ENCODE results near the gene GABBR2. TPM values are rescaled to one million over a fixed set of nuclear protein-coding genes. Genes with fewer than 3 reads are reported as not detected.

The GABBR2 gene
- total RNA-seq, 1 experiment from 2014 or later, result not detected

DNA sequence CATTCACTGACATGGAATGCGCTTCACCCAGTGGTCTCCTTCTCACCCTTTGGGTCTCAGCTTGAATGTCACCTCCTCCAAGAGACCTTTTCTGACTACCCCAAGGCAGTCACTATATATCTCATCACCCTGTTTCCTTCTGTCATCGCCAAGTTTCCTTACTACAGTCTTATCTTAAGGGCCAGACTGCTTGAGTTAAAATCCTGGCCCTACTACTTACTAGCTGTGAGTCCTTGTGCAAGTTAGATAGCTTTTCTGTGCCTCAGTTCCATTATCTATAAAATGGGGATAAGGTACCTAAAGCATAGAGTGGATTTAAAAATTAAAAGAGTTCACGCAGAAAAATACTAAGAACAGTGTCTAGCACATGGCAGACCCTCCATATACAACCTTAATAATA, 132.4 kb downstream of the GABBR2 start:
- no peaks in the 10 kb centered on the region for H3K36me3 Mint-ChIP-seq (ENCODE audit: insufficient read depth, unreplicated experiment)
- peaks cover 65% of the 10 kb centered on the region for H3K27me3 Mint-ChIP-seq (ENCODE audit: insufficient read depth, unreplicated experiment)
- no peak for DNase-seq (ENCODE audit: unreplicated experiment)
- H3K4me3 Mint-ChIP-seq (ENCODE audit: unreplicated experiment), result no peak overlapping the region
- no peaks in the 10 kb centered on the region for H3K9me3 Mint-ChIP-seq (ENCODE audit: unreplicated experiment)
- ChIA-PET POLR2A (interaction anchor here (0.6 kb wide), 1 partner anchor 441 kb away, joined by 3 read pairs; no protein-coding TSS in a partner anchor), CTCF (no interaction called here)
- TF ChIP-seq CTCF (IDR thresholded peaks at IDR 0.05; ENCODE audit: unreplicated experiment), result no peak
- H3K27ac Mint-ChIP-seq (ENCODE audit: low read depth, unreplicated experiment), result no peak overlapping the region
- BruUV-seq (replicated peaks), result no TSS peak
- intact Hi-C loops (cut with micrococcal nuclease), result no loop called here
- peaks cover 18% of the 10 kb centered on the region for H3K4me1 Mint-ChIP-seq (ENCODE audit: insufficient read depth, unreplicated experiment)

GRCh38 chr9:98575379-98576346, 133.1 kb downstream of the GABBR2 start:
- peak; percentile 87 for DNase-seq (ENCODE audit: unreplicated experiment)
- intact Hi-C loops (cut with micrococcal nuclease), result no loop called here
- Mint-ChIP-seq H3K4me1 (ENCODE audit: insufficient read depth, unreplicated experiment) (peaks cover 18% of the 10 kb centered on the region), H3K27me3 (ENCODE audit: insufficient read depth, unreplicated experiment) (peaks cover 58% of the 10 kb centered on the region), H3K4me3 (ENCODE audit: unreplicated experiment) (no peak overlapping the region), H3K36me3 (ENCODE audit: insufficient read depth, unreplicated experiment) (no peaks in the 10 kb centered on the region), H3K9me3 (ENCODE audit: unreplicated experiment) (no peaks in the 10 kb centered on the region), H3K27ac (ENCODE audit: low read depth, unreplicated experiment) (no peak overlapping the region)
- TF ChIP-seq CTCF (IDR thresholded peaks at IDR 0.05; ENCODE audit: unreplicated experiment), result no peak
- ChIA-PET POLR2A (interaction anchor here (0.6 kb wide), 1 partner anchor 440 kb away, joined by 3 read pairs; no protein-coding TSS in a partner anchor), CTCF (interaction anchor here (2.0 kb wide), 1 partner anchor 17 kb away, joined by 4 read pairs; no protein-coding TSS in a partner anchor)
- no TSS peak for BruUV-seq (replicated peaks)

DNA sequence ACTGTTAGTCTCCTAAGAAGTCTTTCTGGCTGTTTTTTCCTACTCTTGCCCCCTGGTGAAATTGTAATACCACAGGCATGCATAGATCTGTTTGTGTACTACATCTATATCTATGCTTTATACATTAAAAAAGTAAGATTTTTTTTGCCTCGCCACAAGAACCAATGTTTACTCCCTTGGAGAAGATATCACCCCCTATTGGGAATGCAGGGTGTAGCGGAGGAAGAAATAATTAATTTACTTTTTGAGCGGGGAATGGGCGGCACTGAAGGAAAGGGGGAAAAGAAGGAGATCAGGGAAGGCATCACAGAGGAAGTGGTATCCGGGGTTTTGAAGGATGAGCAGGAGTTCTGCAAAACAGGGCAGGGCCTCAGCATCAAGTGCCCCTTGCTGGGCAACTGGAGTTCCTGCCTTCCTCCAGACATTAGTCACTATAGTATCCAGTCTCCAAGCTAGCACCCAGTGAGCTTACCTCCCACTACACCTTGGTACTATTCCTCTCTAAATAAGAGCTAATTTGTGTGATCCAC, 134.9 kb downstream of the GABBR2 start:
- BruUV-seq (replicated peaks), result no TSS peak
- TF ChIP-seq CTCF (IDR thresholded peaks at IDR 0.05; ENCODE audit: unreplicated experiment), result no peak
- no peaks in the 10 kb centered on the region for H3K36me3 Mint-ChIP-seq (ENCODE audit: insufficient read depth, unreplicated experiment)
- no peaks in the 10 kb centered on the region for H3K9me3 Mint-ChIP-seq (ENCODE audit: unreplicated experiment)
- no peak for DNase-seq (ENCODE audit: unreplicated experiment)
- intact Hi-C loops (cut with micrococcal nuclease), result no loop called here
- peaks cover 48% of the 10 kb centered on the region for H3K27me3 Mint-ChIP-seq (ENCODE audit: insufficient read depth, unreplicated experiment)
- ChIA-PET CTCF (interaction anchor here (2.0 kb wide), 1 partner anchor 19 kb away, joined by 4 read pairs; no protein-coding TSS in a partner anchor), POLR2A (no interaction called here)
- H3K27ac Mint-ChIP-seq (ENCODE audit: low read depth, unreplicated experiment), result no peak overlapping the region
- no peak overlapping the region for H3K4me3 Mint-ChIP-seq (ENCODE audit: unreplicated experiment)
- H3K4me1 Mint-ChIP-seq (ENCODE audit: insufficient read depth, unreplicated experiment), result peaks cover 18% of the 10 kb centered on the region

DNA sequence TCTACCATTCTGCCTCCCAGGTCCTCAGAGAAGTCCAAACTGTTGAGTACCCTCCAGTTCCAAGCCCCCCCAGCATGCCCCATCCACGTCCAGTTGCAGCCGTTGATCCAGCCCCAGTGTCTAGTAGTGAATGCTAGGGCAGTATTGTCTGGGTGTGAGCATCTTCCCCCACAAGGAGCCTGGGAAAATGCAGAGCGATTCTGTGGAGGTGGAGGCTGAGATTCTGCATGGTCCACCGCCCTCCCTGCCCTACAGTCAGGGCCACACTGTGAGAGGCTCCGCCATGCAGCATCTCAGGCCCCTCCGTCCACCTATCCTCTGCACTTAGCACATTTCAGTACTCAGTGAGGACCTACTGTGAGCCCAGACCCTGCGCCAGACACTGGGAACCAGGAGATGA, 135.9 kb downstream of the GABBR2 start:
- Mint-ChIP-seq H3K4me3 (ENCODE audit: unreplicated experiment) (no peak overlapping the region), H3K4me1 (ENCODE audit: insufficient read depth, unreplicated experiment) (peaks cover 18% of the 10 kb centered on the region), H3K27me3 (ENCODE audit: insufficient read depth, unreplicated experiment) (peaks cover 50% of the 10 kb centered on the region), H3K27ac (ENCODE audit: low read depth, unreplicated experiment) (no peak overlapping the region), H3K36me3 (ENCODE audit: insufficient read depth, unreplicated experiment) (no peaks in the 10 kb centered on the region), H3K9me3 (ENCODE audit: unreplicated experiment) (no peaks in the 10 kb centered on the region)
- no peak for TF ChIP-seq CTCF (IDR thresholded peaks at IDR 0.05; ENCODE audit: unreplicated experiment)
- BruUV-seq (replicated peaks), result no TSS peak
- no peak for DNase-seq (ENCODE audit: unreplicated experiment)
- POLR2A ChIA-PET, result no interaction called here
- CTCF ChIA-PET, result interaction anchor here (0.8 kb wide), 1 partner anchor 277 kb away, joined by 3 read pairs; no protein-coding TSS in a partner anchor
- intact Hi-C loops (cut with micrococcal nuclease), result no loop called here

Data from MCF 10A (cell line).